A549 (cell line): ENCODE results near the gene EXOC4.

Source experiments
- EP300 ChIP-seq, 2 experiments: fragments of >200 bp; sonication (Bioruptor Twin); formaldehyde crosslinking; IDR thresholded peaks; 2 replicates in 1 of 2; 3 replicates in 1 of 2; pipeline ENCODE4 v1.6.1; 2016 to 2017
- JUN ChIP-seq, 2 experiments: fragments of >200 bp; sonication (Bioruptor Twin); formaldehyde crosslinking; IDR thresholded peaks; 2 replicates in 1 of 2; 3 replicates in 1 of 2; pipeline ENCODE4 v1.6.1; 2016 to 2017
- MAFK ChIP-seq: fragments of 450-650 bp; IDR thresholded peaks from 2 replicates; pipeline ENCODE4 v1.6.1; 2014; ENCODE audit not compliant: partially characterized antibody
- PHF8 ChIP-seq: fragments of 200-600 bp; sonication (generic); IDR thresholded peaks from 2 replicates; pipeline ENCODE4 v1.6.1; 2016; ENCODE audit warnings: low read depth, mild to moderate bottlenecking, antibody characterized with exemption, moderate library complexity, borderline replicate concordance
- POLR2A ChIP-seq: IDR thresholded peaks from 2 replicates; pipeline ENCODE4 v1.6.1; 2012; ENCODE audit warnings: mild to moderate bottlenecking, low read length
- RARB ChIP-seq: fragments of 250-450 bp; sonication (Bioruptor Pico); IDR thresholded peaks from 2 replicates; pipeline ENCODE4 v1.8.0; 2021; ENCODE audit warnings: mild to moderate bottlenecking, moderate library complexity
- RCOR1 ChIP-seq: fragments of 150-350 bp; IDR thresholded peaks from 2 replicates; pipeline ENCODE4 v1.6.1; 2014; ENCODE audit warnings: antibody characterized with exemption, low read length, low read depth
- SMC3 ChIP-seq: fragments of >200 bp; sonication (Bioruptor Twin); formaldehyde crosslinking; IDR thresholded peaks from 3 replicates; pipeline ENCODE4 v1.6.1; 2018; ENCODE audit warnings: inconsistent platforms
- TF ChIP-seq, protein P1 (sequence below): fragments of 200-600 bp; sonication (generic); IDR thresholded peaks from 2 replicates; pipeline ENCODE4 v1.6.1; 2016; ENCODE audit warnings: antibody characterized with exemption, mild to moderate bottlenecking, moderate library complexity
- TF ChIP-seq, protein P2 (sequence below): fragments of >200 bp; sonication (Bioruptor Twin); formaldehyde crosslinking; IDR thresholded peaks from 3 replicates; pipeline ENCODE4 v1.5.1; 2016
- TF ChIP-seq, protein P3 (sequence below): IDR thresholded peaks from 2 replicates; pipeline ENCODE4 v1.6.1; 2012

DNA sequence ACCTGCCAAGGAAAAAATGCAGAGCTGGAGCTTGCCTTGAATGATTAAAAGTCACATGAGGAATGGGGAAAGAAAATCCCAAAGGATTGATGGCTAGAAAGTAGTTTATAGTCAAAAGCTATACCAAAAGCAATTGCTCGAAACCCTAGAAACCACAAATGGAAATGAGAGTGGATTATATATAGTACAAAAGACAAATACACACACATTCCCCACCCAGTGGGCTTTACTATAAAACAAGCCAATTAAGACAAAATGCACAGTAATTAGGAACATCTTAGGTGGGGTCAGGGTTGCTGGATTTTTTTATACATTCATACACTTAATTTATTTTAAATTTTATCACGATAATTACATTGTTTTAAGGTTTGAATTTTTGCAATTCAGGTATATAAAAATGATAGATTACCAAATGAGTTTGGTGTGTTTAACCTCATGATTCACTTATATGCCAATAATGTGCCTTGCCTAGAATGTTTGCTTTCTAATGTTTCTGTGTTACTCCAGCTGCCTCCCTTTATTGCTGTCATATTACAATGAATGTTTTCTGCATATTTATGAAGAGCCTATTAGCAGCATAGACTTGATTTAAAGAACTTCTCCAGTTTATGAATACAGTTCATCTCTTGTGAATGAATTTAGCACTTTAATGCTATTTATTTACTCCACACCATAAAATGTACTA lies 421.3 kb downstream of the EXOC4 start:
- no peak for TF ChIP-seq SMC3
- TF ChIP-seq POLR2A = no peak
- TF ChIP-seq JUN (IDR thresholded peaks at IDR 0.05) = no peak
- TF ChIP-seq, protein P1, sequence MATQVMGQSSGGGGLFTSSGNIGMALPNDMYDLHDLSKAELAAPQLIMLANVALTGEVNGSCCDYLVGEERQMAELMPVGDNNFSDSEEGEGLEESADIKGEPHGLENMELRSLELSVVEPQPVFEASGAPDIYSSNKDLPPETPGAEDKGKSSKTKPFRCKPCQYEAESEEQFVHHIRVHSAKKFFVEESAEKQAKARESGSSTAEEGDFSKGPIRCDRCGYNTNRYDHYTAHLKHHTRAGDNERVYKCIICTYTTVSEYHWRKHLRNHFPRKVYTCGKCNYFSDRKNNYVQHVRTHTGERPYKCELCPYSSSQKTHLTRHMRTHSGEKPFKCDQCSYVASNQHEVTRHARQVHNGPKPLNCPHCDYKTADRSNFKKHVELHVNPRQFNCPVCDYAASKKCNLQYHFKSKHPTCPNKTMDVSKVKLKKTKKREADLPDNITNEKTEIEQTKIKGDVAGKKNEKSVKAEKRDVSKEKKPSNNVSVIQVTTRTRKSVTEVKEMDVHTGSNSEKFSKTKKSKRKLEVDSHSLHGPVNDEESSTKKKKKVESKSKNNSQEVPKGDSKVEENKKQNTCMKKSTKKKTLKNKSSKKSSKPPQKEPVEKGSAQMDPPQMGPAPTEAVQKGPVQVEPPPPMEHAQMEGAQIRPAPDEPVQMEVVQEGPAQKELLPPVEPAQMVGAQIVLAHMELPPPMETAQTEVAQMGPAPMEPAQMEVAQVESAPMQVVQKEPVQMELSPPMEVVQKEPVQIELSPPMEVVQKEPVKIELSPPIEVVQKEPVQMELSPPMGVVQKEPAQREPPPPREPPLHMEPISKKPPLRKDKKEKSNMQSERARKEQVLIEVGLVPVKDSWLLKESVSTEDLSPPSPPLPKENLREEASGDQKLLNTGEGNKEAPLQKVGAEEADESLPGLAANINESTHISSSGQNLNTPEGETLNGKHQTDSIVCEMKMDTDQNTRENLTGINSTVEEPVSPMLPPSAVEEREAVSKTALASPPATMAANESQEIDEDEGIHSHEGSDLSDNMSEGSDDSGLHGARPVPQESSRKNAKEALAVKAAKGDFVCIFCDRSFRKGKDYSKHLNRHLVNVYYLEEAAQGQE = no peak
- TF ChIP-seq, protein P2, sequence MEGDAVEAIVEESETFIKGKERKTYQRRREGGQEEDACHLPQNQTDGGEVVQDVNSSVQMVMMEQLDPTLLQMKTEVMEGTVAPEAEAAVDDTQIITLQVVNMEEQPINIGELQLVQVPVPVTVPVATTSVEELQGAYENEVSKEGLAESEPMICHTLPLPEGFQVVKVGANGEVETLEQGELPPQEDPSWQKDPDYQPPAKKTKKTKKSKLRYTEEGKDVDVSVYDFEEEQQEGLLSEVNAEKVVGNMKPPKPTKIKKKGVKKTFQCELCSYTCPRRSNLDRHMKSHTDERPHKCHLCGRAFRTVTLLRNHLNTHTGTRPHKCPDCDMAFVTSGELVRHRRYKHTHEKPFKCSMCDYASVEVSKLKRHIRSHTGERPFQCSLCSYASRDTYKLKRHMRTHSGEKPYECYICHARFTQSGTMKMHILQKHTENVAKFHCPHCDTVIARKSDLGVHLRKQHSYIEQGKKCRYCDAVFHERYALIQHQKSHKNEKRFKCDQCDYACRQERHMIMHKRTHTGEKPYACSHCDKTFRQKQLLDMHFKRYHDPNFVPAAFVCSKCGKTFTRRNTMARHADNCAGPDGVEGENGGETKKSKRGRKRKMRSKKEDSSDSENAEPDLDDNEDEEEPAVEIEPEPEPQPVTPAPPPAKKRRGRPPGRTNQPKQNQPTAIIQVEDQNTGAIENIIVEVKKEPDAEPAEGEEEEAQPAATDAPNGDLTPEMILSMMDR = no peak
- TF ChIP-seq RCOR1 = no peak
- no peak for TF ChIP-seq EP300 (IDR thresholded peaks at IDR 0.05)
- no peak for TF ChIP-seq PHF8
- TF ChIP-seq RARB (CRISPR knock-in tag) = no peak
- TF ChIP-seq MAFK = no peak
- TF ChIP-seq, protein P3, sequence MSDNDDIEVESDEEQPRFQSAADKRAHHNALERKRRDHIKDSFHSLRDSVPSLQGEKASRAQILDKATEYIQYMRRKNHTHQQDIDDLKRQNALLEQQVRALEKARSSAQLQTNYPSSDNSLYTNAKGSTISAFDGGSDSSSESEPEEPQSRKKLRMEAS = no peak
